Mucosa of descending colon (tissue), 3 donors: ENCODE measurements around the gene DPP6. TPM values are rescaled to one million over a fixed set of nuclear protein-coding genes. Genes with fewer than 3 reads are reported as not detected.

Experiments
- ATAC-seq: fragments of 200-7000 bp; cut with Tn5 transposase; one replicate; pipeline ENCODE4 v1.9.1; 2020; ENCODE audit warnings: mild to moderate bottlenecking, moderate library complexity
- DNase-seq, 3 donors: peaks; one replicate each; pipeline ENCODE4 v3.0.0-alpha.2; 2020
- H3K36me3 ChIP-seq: fragments of 200-600 bp; one replicate; pipeline ENCODE4 v1.8.0; 2021; ENCODE audit warnings: low read depth, mild to moderate bottlenecking
- H3K4me1 ChIP-seq: fragments of 200-600 bp; one replicate; pipeline ENCODE4 v1.8.0; 2021; ENCODE audit warnings: low read depth, mild to moderate bottlenecking
- H3K4me3 ChIP-seq: fragments of 200-600 bp; one replicate; pipeline ENCODE4 v1.8.0; 2021; ENCODE audit warnings: mild to moderate bottlenecking
- H3K9me3 ChIP-seq: fragments of 200-600 bp; one replicate; pipeline ENCODE4 v1.8.0; 2021; ENCODE audit warnings: mild to moderate bottlenecking
- intact Hi-C, 2 donors: fragments of 100-400 bp; cut with DNase I in 1 of 2; cut with micrococcal nuclease in 1 of 2; formaldehyde crosslinking; loops; one replicate each; pipeline versions ENCODE4 v1.11.0 to v1.11.1; 2022; cut with DNase I, micrococcal nuclease
- total RNA-seq, 3 donors: library from RNA; stranded (reverse); fragmentation: NEBNext Ultra II Directional in 2 of 3; extraction: Animal tissue kit (Norgen Biotek cat#: 25700) in 2 of 3; gene quantifications; one replicate each; pipeline versions ENCODE4 v1.2.1 to v1.2.4, GENCODE V29; 2021 to 2023
- TF ChIP-seq, protein P1 (sequence below): fragments of 200-600 bp; IDR thresholded peaks from one replicate; pipeline ENCODE4 v1.8.0; 2022; ENCODE audit warnings: antibody characterized with exemption, mild to moderate bottlenecking
- donor health status: DM: no; HTN: no; CAD: no; lungs with moderate emphysema.
- donor health status: DM: no; HTN: no; CAD: no.
- donor health status: DM: no; HTN: yes; CAD: no.

Gene DPP6
- total RNA-seq, 3 donors from 2014 or later, result 1.3 to 33.8 (median 1.5) TPM

DNA sequence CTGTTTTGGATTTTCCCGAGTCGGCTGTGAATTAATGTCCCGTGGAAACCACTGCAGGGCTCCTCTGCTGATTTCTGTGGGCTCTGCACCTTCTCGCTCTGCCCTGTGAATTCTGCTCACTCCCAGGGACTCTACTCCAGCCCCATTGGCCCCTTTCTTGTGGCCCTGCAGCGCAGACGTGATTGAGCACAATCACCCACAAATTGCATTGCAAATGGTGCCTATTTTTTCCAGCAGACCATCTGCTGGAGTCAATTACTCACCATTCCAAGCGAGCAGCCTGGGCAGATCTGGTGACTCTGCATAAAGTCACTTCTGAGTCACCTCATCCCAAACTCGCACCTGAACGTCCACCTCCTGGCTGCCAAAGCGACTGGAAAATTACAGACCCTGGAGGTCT is 714.9 kb downstream of the DPP6 start:
- DNase-seq, result no peak
- Histone ChIP-seq H3K9me3 (no peaks in the 10 kb centered on the region), H3K4me3 (no peak overlapping the region), H3K4me1 (no peaks in the 10 kb centered on the region), H3K36me3 (peaks cover 3% of the 10 kb centered on the region)
- intact Hi-C loops, result no loop called here
- no peak for ATAC-seq
- TF ChIP-seq, protein P1, sequence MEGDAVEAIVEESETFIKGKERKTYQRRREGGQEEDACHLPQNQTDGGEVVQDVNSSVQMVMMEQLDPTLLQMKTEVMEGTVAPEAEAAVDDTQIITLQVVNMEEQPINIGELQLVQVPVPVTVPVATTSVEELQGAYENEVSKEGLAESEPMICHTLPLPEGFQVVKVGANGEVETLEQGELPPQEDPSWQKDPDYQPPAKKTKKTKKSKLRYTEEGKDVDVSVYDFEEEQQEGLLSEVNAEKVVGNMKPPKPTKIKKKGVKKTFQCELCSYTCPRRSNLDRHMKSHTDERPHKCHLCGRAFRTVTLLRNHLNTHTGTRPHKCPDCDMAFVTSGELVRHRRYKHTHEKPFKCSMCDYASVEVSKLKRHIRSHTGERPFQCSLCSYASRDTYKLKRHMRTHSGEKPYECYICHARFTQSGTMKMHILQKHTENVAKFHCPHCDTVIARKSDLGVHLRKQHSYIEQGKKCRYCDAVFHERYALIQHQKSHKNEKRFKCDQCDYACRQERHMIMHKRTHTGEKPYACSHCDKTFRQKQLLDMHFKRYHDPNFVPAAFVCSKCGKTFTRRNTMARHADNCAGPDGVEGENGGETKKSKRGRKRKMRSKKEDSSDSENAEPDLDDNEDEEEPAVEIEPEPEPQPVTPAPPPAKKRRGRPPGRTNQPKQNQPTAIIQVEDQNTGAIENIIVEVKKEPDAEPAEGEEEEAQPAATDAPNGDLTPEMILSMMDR, result no peak

DNA sequence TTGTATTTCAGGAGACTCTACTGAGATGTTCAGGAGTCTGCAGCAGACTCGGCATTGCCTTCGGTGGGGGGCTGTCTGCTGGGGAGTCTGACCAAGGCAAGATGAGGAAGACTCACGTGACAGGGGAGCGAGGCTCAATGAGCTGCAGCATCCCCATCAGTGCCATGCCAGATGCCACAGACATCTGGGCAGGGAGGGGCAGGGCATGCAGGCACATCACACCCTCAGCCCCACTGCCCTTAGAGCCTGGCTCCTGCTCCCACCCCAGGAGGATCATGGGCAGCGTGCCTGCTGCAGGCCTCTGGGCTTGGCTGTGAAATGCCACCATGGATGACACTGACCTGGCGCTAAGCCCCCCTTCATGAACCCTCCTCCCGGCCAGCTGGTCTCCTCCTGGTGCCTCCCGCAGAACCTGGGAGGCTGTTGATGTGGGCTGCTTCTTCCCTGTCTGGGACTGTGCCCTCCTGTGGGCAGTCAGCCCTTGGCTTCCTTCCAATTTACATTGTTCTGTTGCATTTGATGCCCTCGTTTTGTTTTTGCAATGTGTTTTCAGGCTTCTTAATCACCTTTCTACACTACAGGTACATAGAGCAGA is 715.7 kb downstream of the DPP6 start:
- H3K36me3 ChIP-seq, result peaks cover 3% of the 10 kb centered on the region
- no peak overlapping the region for H3K4me3 ChIP-seq
- no peaks in the 10 kb centered on the region for H3K4me1 ChIP-seq
- H3K9me3 ChIP-seq, result no peaks in the 10 kb centered on the region
- DNase-seq (no peak), ATAC-seq (no peak)
- TF ChIP-seq, protein P1, result no peak
- intact Hi-C loops, result no loop called here

DNA sequence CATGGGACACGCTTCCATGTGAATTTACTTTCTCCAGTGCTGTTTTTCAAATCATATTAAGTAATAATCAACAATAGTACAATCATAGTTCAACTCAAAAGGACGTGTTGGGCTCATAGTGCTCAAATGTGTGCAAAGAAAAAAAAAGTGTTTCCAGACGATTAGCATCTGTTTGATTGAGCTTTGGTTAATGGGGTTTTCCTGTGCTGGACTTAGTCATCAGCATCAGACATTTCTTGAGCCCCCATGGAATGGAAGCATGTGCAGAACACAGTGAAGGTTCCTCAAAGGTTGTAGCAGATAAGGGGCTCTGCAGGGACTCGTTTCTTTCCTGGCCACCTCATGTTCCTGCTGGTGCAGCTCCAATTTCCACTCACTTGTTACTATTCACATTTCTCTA is 716.8 kb downstream of the DPP6 start:
- Histone ChIP-seq H3K4me1 (no peaks in the 10 kb centered on the region), H3K4me3 (no peak overlapping the region), H3K36me3 (peaks cover 3% of the 10 kb centered on the region), H3K9me3 (no peaks in the 10 kb centered on the region)
- TF ChIP-seq, protein P1, result no peak
- no peak for DNase-seq
- no peak for ATAC-seq
- intact Hi-C loops, result no loop called here

DNA sequence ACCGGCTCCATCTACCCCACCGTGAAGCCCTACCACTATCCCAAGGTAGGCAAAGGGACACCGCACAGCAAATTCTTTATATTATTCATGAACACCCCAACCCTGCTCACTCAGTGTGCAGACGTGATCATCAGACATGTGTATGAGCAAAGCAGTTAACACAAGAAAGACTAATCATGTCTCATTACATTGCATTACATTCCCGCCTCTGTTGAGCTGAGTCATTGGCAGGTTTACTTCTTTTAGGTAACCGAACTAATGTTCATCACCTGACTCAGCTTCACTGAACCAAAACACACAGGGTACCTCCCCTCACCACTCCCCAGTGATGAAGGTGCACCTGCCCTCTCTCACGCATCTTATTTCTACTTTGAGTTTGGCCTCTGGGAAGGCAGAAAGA is 717.3 kb downstream of the DPP6 start:
- ATAC-seq (no peak), DNase-seq (no peak)
- TF ChIP-seq, protein P1, result no peak
- H3K9me3 ChIP-seq, result no peaks in the 10 kb centered on the region
- H3K4me1 ChIP-seq, result no peaks in the 10 kb centered on the region
- H3K4me3 ChIP-seq, result no peak overlapping the region
- peaks cover 3% of the 10 kb centered on the region for H3K36me3 ChIP-seq
- intact Hi-C loops, result no loop called here

DNA sequence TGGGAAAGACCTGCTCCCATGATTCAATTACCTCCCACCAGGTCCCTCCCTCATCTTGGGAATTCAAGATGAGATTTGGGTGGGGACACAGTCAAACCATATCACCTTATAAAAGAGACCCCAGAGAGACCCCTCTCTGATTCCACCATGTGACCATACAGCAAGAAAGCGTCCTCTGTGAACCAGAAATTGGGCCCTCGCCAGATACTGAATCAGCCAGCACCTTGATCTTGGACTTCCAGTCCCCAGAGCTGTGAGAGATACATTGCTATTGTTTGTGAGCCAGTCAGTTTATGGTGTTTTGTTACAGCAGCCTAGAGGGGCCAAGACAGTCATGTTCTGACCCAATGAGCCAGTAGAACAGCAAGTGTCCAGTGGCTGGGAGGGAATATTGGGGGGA is 718.2 kb downstream of the DPP6 start:
- Histone ChIP-seq H3K9me3 (no peaks in the 10 kb centered on the region), H3K4me3 (no peak overlapping the region), H3K36me3 (peaks cover 3% of the 10 kb centered on the region), H3K4me1 (no peaks in the 10 kb centered on the region)
- intact Hi-C loops, result no loop called here
- ATAC-seq (no peak), DNase-seq (no peak)
- TF ChIP-seq, protein P1, result no peak

DNA sequence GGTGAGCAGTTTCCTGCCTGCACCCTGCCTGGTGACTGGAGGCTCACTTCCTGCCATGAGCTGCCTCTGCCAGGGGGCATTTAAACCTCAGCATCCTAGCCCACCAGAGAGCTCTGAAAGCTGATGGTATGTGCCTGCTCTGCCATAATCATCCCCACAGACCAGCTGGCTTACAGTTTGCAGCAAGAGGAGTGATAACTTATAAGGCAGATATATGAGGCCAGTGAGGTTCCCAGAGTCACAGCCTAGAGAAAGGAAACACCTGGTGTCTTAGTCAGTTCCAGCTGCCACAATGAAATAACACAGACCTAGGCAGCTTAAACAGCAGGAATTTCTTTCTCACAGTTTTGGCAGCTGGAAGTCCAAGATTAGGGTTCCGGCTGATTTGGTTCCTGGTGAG is 718.8 kb downstream of the DPP6 start:
- H3K9me3 ChIP-seq, result no peaks in the 10 kb centered on the region
- intact Hi-C loops, result no loop called here
- DNase-seq (no peak), ATAC-seq (no peak)
- H3K36me3 ChIP-seq, result peaks cover 3% of the 10 kb centered on the region
- no peaks in the 10 kb centered on the region for H3K4me1 ChIP-seq
- H3K4me3 ChIP-seq, result no peak overlapping the region
- TF ChIP-seq, protein P1, result no peak
